Choroid plexus epithelial cell (primary cell): ENCODE measurements around the gene OLFML3.

Experiments used
- DNase-seq: peaks from one replicate; pipeline ENCODE4 v3.0.0-alpha.2; 2010; ENCODE audit warnings: low read depth
- H3K4me3 ChIP-seq: 2 replicates; pipeline ENCODE4 v1.5.1; 2011; ENCODE audit warnings: low read depth, mild to moderate bottlenecking, control low read depth, low read length, moderate library complexity
- TF ChIP-seq, protein P1 (sequence below): conservative IDR thresholded peaks from 2 replicates; pipeline ENCODE4 v1.5.1; 2011; ENCODE audit warnings: low read depth, mild to moderate bottlenecking, control low read depth, inconsistent platforms, low read length, moderate library complexity

OLFML3 gene

DNA sequence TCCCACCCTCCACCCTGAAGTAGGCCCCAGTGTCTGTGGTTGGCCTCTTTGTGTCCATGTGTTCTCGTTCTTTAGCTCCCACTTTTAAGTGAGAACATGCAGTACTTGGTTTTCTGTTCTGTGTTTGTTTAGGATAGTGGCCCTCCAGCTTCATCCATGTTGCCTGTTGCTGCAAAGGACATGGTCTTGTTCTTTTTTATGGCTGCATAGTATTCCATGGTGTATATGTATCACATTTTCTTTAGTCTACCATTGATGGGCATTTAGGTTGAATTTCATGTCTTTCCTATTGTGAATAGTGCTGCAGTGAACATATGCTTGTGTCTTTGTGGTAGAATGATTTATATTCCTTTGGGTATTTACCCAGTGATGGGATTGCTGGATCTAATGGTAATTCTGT, 44.1 kb upstream of the OLFML3 start:
- DNase-seq = no peak
- TF ChIP-seq, protein P1, sequence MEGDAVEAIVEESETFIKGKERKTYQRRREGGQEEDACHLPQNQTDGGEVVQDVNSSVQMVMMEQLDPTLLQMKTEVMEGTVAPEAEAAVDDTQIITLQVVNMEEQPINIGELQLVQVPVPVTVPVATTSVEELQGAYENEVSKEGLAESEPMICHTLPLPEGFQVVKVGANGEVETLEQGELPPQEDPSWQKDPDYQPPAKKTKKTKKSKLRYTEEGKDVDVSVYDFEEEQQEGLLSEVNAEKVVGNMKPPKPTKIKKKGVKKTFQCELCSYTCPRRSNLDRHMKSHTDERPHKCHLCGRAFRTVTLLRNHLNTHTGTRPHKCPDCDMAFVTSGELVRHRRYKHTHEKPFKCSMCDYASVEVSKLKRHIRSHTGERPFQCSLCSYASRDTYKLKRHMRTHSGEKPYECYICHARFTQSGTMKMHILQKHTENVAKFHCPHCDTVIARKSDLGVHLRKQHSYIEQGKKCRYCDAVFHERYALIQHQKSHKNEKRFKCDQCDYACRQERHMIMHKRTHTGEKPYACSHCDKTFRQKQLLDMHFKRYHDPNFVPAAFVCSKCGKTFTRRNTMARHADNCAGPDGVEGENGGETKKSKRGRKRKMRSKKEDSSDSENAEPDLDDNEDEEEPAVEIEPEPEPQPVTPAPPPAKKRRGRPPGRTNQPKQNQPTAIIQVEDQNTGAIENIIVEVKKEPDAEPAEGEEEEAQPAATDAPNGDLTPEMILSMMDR = no peak
- H3K4me3 ChIP-seq = no peak overlapping the region

DNA sequence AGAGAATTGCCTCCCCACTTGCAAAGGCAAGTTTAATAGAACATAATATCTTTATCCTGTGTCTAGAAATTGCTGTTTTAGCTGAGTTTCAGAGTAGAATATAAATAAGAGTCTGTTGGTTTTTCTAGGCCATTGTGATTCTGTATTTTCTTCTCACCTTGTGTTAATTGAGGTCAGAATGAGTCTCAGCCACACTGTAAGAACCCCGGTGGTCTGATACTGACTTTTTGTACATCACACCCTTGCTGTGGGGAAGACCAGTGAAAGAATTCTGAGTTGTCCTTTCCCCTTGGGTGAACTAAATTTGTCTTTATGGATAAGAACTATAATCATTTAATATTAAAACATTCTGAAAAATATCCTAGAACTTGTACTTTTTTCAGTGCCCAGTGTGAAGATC, 43.3 kb upstream of the OLFML3 start:
- TF ChIP-seq, protein P1 = no peak
- DNase-seq = no peak

DNA sequence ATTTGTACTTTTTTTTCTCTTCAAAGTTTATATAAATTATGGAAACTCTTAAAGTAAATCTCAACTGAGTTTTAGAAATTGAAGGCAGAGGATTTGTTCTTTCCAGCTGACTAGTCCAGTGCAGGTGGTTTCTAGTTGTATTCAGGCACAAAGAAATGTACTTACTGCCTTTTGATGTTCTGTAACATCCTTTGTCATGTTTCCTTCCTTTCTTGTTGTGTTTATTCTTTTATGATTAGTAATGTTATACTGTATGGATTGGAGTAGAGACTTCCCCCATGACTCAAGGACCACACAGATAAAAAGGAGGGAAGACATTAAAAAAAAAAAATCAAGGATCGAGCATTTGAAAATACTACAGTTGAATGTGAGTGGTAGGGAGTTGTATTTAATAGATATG, 42.1 kb upstream of the OLFML3 start:
- DNase-seq = no peak
- TF ChIP-seq, protein P1 = no peak
- H3K4me3 ChIP-seq = no peak overlapping the region

More for the DNA sequence above, 43.3 kb upstream of the OLFML3 start:
- no peak overlapping the region for H3K4me3 ChIP-seq

DNA sequence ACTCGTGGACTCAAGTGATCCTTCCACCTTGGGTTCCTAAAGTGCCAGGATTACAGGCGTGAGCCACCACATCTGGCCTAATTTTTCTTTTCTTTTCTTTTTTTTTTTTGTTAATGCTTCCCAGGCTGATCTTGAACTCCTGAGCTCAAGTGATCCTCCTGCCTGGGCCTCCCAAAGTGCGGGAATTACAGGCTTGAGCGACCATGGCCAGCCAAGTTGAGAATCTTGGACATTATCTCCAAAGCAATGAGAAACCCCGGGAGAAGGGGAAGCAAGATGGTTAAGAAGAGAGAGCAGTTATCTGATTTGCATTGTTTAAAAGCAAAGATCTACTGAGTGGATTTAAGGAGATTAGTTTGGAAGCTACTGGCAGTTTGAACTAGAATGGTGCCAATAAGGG, 41.1 kb upstream of the OLFML3 start:
- H3K4me3 ChIP-seq = no peak overlapping the region

DNA sequence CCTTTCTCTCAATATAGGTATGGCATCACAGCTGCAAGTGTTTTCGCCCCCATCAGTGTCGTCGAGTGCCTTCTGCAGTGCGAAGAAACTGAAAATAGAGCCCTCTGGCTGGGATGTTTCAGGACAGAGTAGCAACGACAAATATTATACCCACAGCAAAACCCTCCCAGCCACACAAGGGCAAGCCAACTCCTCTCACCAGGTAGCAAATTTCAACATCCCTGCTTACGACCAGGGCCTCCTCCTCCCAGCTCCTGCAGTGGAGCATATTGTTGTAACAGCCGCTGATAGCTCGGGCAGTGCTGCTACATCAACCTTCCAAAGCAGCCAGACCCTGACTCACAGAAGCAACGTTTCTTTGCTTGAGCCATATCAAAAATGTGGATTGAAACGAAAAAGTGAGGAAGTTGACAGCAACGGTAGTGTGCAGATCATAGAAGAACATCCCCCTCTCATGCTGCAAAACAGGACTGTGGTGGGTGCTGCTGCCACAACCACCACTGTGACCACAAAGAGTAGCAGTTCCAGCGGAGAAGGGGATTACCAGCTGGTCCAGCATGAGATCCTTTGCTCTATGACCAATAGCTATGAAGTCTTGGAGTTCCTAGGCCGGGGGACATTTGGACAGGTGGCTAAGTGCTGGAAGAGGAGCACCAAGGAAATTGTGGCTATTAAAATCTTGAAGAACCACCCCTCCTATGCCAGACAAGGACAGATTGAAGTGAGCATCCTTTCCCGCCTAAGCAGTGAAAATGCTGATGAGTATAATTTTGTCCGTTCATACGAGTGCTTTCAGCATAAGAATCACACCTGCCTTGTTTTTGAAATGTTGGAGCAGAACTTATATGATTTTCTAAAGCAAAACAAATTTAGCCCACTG, 38.7 kb upstream of the OLFML3 start:
- TF ChIP-seq, protein P1 = no peak
- H3K4me3 ChIP-seq = no peak overlapping the region
- peak; percentile 51 for DNase-seq

More for the DNA sequence above, 41.1 kb upstream of the OLFML3 start:
- DNase-seq = no peak
- TF ChIP-seq, protein P1 = no peak

DNA sequence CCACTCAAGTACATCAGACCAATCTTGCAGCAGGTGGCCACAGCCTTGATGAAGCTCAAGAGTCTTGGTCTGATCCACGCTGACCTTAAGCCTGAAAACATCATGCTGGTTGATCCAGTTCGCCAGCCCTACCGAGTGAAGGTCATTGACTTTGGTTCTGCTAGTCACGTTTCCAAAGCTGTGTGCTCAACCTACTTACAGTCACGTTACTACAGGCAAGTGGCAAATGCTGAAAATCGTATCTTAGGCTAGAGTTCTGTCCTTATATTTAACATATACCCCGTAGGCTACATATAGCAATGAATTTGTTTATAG, 38.1 kb upstream of the OLFML3 start:
- TF ChIP-seq, protein P1 = no peak
- no peak overlapping the region for H3K4me3 ChIP-seq
- DNase-seq = no peak

DNA sequence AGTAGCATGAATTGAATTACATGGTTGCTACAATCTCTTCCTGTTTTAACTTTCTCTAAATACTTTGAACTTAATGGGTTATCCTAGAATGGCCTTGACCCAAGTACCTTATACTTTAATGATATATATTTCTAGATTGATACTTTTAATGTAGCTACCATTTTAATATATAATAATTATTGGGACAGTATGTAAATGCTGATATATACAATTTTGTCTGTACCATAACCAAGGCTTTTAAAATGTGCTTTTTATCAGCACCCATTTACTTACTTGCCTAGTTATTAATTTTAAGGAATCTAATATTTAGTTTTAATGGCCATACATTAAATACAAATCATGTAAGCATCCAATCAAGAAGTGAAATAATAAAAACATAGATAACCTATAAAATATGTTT, 36.7 kb upstream of the OLFML3 start:
- DNase-seq = no peak
- no peak overlapping the region for H3K4me3 ChIP-seq
- TF ChIP-seq, protein P1 = no peak
